ENCODE data around the gene IWS1.

The IWS1 gene

GRCh38 chr2:127537644-127538043, 11.4 kb upstream of the IWS1 start:
- no peak for TF ChIP-seq CTCF (IDR thresholded peaks at IDR 0.05; ENCODE audit: low read depth, low read length)
- H3K4me3 ChIP-seq (replicated peaks in 1 of 2; ENCODE audit: low read depth in 2 of 2, low read length in 2 of 2) = no peak overlapping the region
- no peak for DNase-seq (ENCODE audit: low read depth in 2 of 2)

- no peak overlapping the region for H3K4me3 ChIP-seq (replicated peaks in 1 of 2; ENCODE audit: low read depth in 2 of 2, low read length in 2 of 2)
- DNase-seq (ENCODE audit: low read depth in 2 of 2) = no peak
- no peak for TF ChIP-seq CTCF (IDR thresholded peaks at IDR 0.05; ENCODE audit: low read depth, low read length)
These were observed 10.6 kb upstream of the IWS1 start for GRCh38 chr2:127536707-127537541.

GRCh38 chr2:127535918-127536317, 9.6 kb upstream of the IWS1 start:
- H3K4me3 ChIP-seq (replicated peaks in 1 of 2; ENCODE audit: low read depth in 2 of 2, low read length in 2 of 2) = no peak overlapping the region
- no peak for TF ChIP-seq CTCF (IDR thresholded peaks at IDR 0.05; ENCODE audit: low read depth, low read length)
- no peak for DNase-seq (ENCODE audit: low read depth in 2 of 2)

GRCh38 chr2:127535422-127535901, 9.2 kb upstream of the IWS1 start, which contains the start of gene MYO7B:
Gene MYO7B, plus strand, starts transcription at chr2:127535683. Its CDS starts 24,040 bp downstream, at chr2:127559723.
- no peak for TF ChIP-seq CTCF (IDR thresholded peaks at IDR 0.05; ENCODE audit: low read depth, low read length)
- no peak for DNase-seq (ENCODE audit: low read depth in 2 of 2)
- no peak within 1 kb of the TSS for H3K4me3 ChIP-seq (replicated peaks in 1 of 2; ENCODE audit: low read depth in 2 of 2, low read length in 2 of 2)

DNA sequence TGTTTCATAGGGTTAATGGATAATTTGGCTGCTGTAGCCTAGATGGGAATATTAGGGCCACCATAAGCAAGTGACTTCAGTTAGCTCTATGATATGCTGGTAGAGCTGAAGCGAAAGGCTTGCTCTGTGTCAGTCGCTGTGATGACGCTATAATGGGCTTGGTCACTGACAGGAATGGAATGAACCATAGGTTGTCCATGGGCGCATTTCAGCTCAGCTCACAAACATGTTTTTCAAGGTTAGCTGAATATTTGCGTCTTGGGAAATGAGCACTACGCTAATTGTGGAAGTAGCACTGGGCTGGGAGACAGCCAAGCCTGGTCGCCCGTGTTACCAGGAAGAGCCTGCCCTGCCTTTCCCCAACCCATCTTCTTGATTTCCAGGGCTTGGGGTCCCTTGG, 6.0 kb upstream of the IWS1 start:
- TF ChIP-seq CTCF (IDR thresholded peaks at IDR 0.05; ENCODE audit: low read depth, low read length) = no peak
- no peak for DNase-seq (ENCODE audit: low read depth in 2 of 2)
- H3K4me3 ChIP-seq (replicated peaks in 1 of 2; ENCODE audit: low read depth in 2 of 2, low read length in 2 of 2) = no peak overlapping the region

GRCh38 chr2:127531221-127531648, 4.9 kb upstream of the IWS1 start:
- no peak for TF ChIP-seq CTCF (IDR thresholded peaks at IDR 0.05; ENCODE audit: low read depth, low read length)
- no peak for DNase-seq (ENCODE audit: low read depth in 2 of 2)
- no peak overlapping the region for H3K4me3 ChIP-seq (replicated peaks in 1 of 2; ENCODE audit: low read depth in 2 of 2, low read length in 2 of 2)
